Loucy (cell line): Measurements from ENCODE around the gene MYL11.

Source experiments
- CTCF ChIP-seq: fragments of 200-600 bp; sonication (generic); conservative IDR thresholded peaks from 2 replicates; pipeline ENCODE4 v1.5.1; 2014; ENCODE audit warnings: mild to moderate bottlenecking, antibody characterized with exemption, low read length
- EZH2phosphoT487 ChIP-seq: fragments of 200-600 bp; IDR thresholded peaks from 2 replicates; pipeline ENCODE4 v1.6.1; 2018; ENCODE audit warnings: antibody characterized with exemption, mild to moderate bottlenecking, moderate library complexity, borderline replicate concordance

GRCh38 chr16:30351001-30351441 is 23.6 kb upstream of the MYL11 start:
- TF ChIP-seq CTCF (no peak), EZH2phosphoT487 (no peak)
